GM12801 (cell line): ENCODE results near the gene PPY.

ENCODE experiments used
- TF ChIP-seq, protein P1 (sequence below): IDR thresholded peaks from one replicate; pipeline ENCODE4 v1.5.1; 2011; ENCODE audit warnings: control low read depth; ENCODE audit not compliant: insufficient read length; ENCODE audit errors: extremely low read depth

PPY gene

DNA sequence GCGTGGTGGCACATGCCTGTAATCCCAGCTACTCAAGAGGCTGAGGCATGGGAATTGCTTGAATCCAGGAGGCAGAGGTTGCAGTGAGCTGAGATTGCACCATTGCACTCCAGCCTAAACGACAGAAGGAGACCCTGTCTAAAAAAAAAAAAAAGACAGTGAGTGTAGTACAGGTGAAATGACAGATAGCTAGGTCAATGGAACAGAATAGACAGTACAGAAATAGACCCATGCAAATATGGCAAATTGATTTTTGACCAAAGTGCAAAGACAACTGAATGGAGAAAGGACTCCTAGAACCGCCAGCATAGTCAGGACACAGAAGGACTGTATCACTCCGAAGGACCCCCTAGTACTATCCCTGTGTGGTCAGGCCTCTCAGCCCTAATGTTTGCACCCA, 28.1 kb upstream of the PPY start:
- TF ChIP-seq, protein P1, sequence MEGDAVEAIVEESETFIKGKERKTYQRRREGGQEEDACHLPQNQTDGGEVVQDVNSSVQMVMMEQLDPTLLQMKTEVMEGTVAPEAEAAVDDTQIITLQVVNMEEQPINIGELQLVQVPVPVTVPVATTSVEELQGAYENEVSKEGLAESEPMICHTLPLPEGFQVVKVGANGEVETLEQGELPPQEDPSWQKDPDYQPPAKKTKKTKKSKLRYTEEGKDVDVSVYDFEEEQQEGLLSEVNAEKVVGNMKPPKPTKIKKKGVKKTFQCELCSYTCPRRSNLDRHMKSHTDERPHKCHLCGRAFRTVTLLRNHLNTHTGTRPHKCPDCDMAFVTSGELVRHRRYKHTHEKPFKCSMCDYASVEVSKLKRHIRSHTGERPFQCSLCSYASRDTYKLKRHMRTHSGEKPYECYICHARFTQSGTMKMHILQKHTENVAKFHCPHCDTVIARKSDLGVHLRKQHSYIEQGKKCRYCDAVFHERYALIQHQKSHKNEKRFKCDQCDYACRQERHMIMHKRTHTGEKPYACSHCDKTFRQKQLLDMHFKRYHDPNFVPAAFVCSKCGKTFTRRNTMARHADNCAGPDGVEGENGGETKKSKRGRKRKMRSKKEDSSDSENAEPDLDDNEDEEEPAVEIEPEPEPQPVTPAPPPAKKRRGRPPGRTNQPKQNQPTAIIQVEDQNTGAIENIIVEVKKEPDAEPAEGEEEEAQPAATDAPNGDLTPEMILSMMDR: no peak

DNA sequence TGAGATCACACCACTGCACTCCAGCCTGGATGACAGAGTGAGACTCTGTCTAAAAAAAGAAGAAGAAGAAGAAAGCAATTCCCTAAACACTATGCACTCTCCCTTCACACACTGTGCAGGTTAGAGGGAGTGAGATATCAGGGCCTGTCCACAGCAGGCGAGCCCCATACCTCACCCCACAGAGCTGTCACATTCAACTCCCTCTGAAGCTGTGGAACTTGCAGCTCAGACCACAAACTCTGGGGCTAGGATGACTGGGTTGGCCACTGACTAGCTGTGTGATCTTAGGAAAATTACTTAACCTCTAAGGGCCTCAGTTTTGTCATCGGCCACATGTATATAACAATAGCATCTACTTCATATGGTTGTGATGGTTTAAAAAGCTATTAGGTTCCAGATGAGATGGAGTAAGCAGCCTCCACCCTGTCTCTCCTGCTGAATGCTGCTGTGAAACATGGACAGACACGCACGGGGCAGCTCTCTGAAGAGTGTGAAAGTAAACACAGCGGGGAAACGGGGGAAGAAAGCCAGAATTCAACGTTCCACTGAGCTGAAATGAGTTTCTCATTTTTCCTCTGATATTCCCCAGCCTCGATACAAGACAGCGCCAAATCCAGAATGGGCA, 25.1 kb upstream of the PPY start:
- TF ChIP-seq, protein P1: no peak

DNA sequence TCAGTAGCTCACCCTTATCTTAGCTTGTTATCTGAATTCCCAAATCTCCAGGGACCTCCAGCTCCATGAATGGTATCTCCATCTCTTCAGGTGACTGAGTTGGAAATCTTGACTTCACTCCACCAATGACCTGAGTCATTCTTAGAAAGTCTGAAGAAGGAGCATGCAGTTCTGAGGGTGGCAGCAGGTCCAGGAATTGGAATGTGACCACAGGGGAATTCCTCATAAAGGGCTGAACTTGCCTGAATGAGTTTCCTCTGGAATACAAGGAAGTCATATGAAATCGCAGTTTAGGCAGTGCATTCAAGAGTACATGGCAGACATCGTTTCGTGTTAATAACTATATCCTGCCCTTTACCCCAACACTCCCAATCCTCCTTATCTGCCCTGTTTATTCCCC, 24.0 kb upstream of the PPY start:
- TF ChIP-seq, protein P1: no peak

DNA sequence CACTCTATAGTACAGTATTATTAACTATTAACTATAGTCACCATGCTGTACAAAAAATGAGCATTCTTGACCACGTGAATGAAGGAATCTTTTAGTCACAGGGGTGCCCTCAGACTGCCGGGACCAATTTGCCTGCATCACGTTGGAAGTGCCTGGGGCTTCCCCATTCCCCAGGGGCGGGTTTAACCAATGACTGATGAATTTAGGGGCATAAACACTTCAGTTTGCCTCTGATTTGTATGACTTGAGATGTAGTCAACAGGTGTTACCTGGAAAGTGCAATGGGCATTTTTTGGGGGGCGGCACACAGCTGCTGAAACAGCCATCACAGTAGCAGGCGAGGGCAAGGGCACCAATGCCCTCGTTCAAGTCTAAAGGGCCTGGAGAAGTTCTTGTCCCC, 20.2 kb upstream of the PPY start:
- TF ChIP-seq, protein P1: no peak

DNA sequence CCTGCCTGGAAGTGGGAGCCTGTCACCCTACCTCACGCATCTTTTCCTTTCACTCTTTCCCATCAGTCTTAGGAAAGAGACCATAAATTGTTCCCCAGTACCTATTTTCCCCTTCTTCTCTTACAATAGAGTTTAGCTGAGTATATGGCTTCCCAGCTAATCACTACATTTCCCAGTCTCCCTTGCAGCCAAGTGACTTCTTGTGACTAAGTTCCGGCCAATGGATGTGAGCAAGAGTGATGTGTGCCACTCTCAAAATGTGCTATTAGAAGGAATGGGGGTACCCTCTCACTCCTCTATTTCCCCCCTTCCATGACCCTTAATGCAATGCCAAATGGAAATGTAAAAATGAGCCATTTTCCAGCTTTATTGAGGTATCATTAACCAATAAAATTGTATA, 19.7 kb upstream of the PPY start:
- TF ChIP-seq, protein P1: no peak

GRCh38 chr17:43958748-43959352, 16.6 kb upstream of the PPY start:
- TF ChIP-seq, protein P1: no peak

GRCh38 chr17:43956222-43956621, 13.9 kb upstream of the PPY start:
- TF ChIP-seq, protein P1: no peak

DNA sequence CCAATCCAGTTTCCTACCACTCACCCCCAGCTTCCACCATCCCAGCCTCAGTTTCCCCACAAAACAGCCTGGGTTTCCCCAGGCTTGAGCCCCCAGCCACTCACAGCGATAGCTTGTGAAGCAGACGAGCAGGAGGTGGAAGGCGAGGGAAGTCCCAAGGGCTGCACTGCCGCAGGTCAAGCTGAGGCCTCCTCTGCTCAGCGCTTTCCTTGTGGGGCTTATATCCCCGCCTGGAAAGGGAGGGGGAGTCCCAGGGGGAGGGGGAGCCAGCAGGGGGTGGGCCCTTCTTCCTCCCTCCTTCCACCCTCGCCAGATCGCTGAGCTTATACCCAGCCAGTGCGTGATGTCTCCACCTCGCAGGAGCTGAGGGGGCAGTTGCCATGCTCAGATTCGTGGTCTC, 11.5 kb upstream of the PPY start, which contains the start of gene PYY:
Gene PYY (minus strand): TSS at position 195 of the 400 bp plus-strand sequence. CDS start 457 bp downstream, outside the sequence.
- TF ChIP-seq, protein P1: no peak
